ENCODE data around the gene LRP1B.

LRP1B gene

DNA sequence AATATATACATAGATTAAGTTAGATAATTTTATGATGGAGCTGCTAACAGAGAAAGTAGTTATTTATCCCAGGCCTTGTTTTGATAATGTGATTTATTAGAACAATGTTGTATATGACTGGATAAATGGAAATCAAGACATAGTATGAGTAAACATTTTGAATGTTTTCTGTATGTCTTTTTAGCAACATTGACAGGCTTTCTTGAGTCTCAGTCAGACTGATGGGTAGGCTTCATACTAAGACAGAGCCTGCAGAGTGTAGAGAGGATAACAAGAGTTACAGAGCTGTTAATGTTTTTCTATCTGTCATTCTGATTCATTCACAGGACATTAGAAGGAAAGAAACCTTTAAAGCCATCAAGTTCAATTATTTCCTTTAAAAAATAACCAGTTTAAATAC, 478.5 kb downstream of the LRP1B start:
- TF ChIP-seq, protein P1, sequence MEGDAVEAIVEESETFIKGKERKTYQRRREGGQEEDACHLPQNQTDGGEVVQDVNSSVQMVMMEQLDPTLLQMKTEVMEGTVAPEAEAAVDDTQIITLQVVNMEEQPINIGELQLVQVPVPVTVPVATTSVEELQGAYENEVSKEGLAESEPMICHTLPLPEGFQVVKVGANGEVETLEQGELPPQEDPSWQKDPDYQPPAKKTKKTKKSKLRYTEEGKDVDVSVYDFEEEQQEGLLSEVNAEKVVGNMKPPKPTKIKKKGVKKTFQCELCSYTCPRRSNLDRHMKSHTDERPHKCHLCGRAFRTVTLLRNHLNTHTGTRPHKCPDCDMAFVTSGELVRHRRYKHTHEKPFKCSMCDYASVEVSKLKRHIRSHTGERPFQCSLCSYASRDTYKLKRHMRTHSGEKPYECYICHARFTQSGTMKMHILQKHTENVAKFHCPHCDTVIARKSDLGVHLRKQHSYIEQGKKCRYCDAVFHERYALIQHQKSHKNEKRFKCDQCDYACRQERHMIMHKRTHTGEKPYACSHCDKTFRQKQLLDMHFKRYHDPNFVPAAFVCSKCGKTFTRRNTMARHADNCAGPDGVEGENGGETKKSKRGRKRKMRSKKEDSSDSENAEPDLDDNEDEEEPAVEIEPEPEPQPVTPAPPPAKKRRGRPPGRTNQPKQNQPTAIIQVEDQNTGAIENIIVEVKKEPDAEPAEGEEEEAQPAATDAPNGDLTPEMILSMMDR (IDR thresholded peaks at IDR 0.05; ENCODE audit: low read depth, low read length, poor library complexity, severe bottlenecking) = no peak
- no peak for TF ChIP-seq EZH2phosphoT487 (IDR thresholded peaks at IDR 0.05; ENCODE audit: borderline replicate concordance, low read length)
- no peaks in the 10 kb centered on the region for H3K79me2 ChIP-seq (ENCODE audit: control insufficient read depth, low read length)
- H3K4me2 ChIP-seq (ENCODE audit: low read length) = no peak overlapping the region
- H4K20me1 ChIP-seq (ENCODE audit: control insufficient read depth, insufficient read depth, low read depth, low read length) = no peaks in the 10 kb centered on the region
- H3K9me3 ChIP-seq (ENCODE audit: control insufficient read depth, insufficient read depth, low read length) = no peaks in the 10 kb centered on the region
- H3K27ac ChIP-seq (ENCODE audit: low read depth, low read length) = no peak overlapping the region
- H3K9me2 ChIP-seq (replicated peaks; ENCODE audit: control insufficient read depth, low read length) = no peaks in the 10 kb centered on the region
- H3K27me3 ChIP-seq (ENCODE audit: control insufficient read depth, low read length) = no peaks in the 10 kb centered on the region
- H3K36me3 ChIP-seq (ENCODE audit: control insufficient read depth, low read length) = no peaks in the 10 kb centered on the region
- no peaks in the 10 kb centered on the region for H3K4me1 ChIP-seq (ENCODE audit: control insufficient read depth, low read length)
- no peak overlapping the region for H3K4me3 ChIP-seq (ENCODE audit: low read length)
- H3F3A ChIP-seq (ENCODE audit: control insufficient read depth, insufficient read depth) = no peaks in the 10 kb centered on the region

DNA sequence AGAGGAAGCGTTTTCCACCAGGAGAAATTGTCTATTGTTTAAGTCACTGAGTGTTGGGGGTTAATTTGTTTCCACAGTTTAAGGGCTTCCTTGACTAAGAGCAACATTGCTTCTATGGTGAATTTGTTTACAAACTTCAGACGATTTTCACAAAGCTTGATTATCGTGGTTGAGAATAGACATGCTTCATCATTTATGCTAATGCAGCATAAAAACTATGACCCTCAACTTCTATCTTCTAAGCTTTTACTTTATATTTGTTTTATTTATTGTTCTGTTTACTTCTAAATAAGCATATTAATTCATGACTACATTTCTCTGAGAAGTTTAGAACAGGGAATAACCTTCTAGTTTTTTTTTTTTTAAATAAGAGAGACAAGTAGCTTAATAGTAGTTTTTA, 483.5 kb downstream of the LRP1B start:
- no peak overlapping the region for H3K4me2 ChIP-seq (ENCODE audit: low read length)
- H3K27ac ChIP-seq (ENCODE audit: low read depth, low read length) = no peak overlapping the region
- H3K27me3 ChIP-seq (ENCODE audit: control insufficient read depth, low read length) = no peaks in the 10 kb centered on the region
- H3K9me2 ChIP-seq (replicated peaks; ENCODE audit: control insufficient read depth, low read length) = no peaks in the 10 kb centered on the region
- no peaks in the 10 kb centered on the region for H4K20me1 ChIP-seq (ENCODE audit: control insufficient read depth, insufficient read depth, low read depth, low read length)
- TF ChIP-seq, protein P1 (IDR thresholded peaks at IDR 0.05; ENCODE audit: low read depth, low read length, poor library complexity, severe bottlenecking) = no peak
- no peak for TF ChIP-seq EZH2phosphoT487 (IDR thresholded peaks at IDR 0.05; ENCODE audit: borderline replicate concordance, low read length)
- H3K79me2 ChIP-seq (ENCODE audit: control insufficient read depth, low read length) = no peaks in the 10 kb centered on the region
- no peaks in the 10 kb centered on the region for H3K4me1 ChIP-seq (ENCODE audit: control insufficient read depth, low read length)
- no peaks in the 10 kb centered on the region for H3K9me3 ChIP-seq (ENCODE audit: control insufficient read depth, insufficient read depth, low read length)
- no peaks in the 10 kb centered on the region for H3F3A ChIP-seq (ENCODE audit: control insufficient read depth, insufficient read depth)
- no peak overlapping the region for H3K4me3 ChIP-seq (ENCODE audit: low read length)
- no peaks in the 10 kb centered on the region for H3K36me3 ChIP-seq (ENCODE audit: control insufficient read depth, low read length)

DNA sequence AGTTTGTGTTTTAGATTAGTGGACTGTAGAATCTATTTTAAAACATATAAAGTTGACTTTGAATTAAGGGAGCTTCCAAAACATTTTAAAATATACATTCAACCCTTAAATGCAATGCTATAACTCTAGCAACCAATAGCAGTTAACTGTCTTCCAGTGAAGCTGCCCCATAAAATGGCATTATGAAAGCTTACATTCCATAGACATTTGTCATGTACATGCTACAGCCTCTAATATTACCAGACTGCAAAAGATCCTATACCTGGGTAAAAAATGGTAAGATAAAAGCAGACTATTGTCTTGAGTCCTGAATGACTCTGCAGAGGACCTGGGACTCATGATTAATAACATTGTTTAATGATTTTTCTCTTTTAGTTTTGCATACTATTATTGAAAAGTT, 489.4 kb downstream of the LRP1B start:
- Histone ChIP-seq H3K4me3 (ENCODE audit: low read length) (no peak overlapping the region), H3K27me3 (ENCODE audit: control insufficient read depth, low read length) (no peaks in the 10 kb centered on the region), H3K9me3 (ENCODE audit: control insufficient read depth, insufficient read depth, low read length) (no peaks in the 10 kb centered on the region), H3K79me2 (ENCODE audit: control insufficient read depth, low read length) (no peaks in the 10 kb centered on the region), H4K20me1 (ENCODE audit: control insufficient read depth, insufficient read depth, low read depth, low read length) (no peaks in the 10 kb centered on the region), H3K9me2 (replicated peaks; ENCODE audit: control insufficient read depth, low read length) (no peaks in the 10 kb centered on the region), H3K4me1 (ENCODE audit: control insufficient read depth, low read length) (no peaks in the 10 kb centered on the region), H3K4me2 (ENCODE audit: low read length) (no peak overlapping the region), H3K27ac (ENCODE audit: low read depth, low read length) (no peak overlapping the region), H3K36me3 (ENCODE audit: control insufficient read depth, low read length) (no peaks in the 10 kb centered on the region), H3F3A (ENCODE audit: control insufficient read depth, insufficient read depth) (no peaks in the 10 kb centered on the region)
- TF ChIP-seq, protein P1 (IDR thresholded peaks at IDR 0.05; ENCODE audit: low read depth, low read length, poor library complexity, severe bottlenecking) = no peak
- TF ChIP-seq EZH2phosphoT487 (IDR thresholded peaks at IDR 0.05; ENCODE audit: borderline replicate concordance, low read length) = no peak

DNA sequence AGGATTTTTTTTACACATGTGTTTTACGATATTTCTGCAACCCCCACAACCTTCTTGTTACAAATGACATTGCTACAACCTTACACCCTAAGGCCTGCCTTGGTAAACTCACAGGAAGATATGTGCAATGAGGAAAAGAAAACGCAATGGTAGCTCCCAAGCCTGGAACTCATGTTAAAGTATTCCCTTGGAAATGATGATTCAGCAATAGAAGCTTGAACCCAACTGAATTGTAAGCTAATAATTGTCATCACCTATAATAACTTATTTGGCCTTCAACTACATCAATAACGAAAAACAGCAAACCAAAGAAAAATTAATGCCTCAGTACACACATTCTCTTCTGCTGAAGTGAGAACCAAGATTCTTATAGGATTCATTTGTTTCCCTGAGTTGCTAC, 491.0 kb downstream of the LRP1B start:
- TF ChIP-seq, protein P1 (IDR thresholded peaks at IDR 0.05; ENCODE audit: low read depth, low read length, poor library complexity, severe bottlenecking) = no peak
- no peak for TF ChIP-seq EZH2phosphoT487 (IDR thresholded peaks at IDR 0.05; ENCODE audit: borderline replicate concordance, low read length)
- no peaks in the 10 kb centered on the region for H3F3A ChIP-seq (ENCODE audit: control insufficient read depth, insufficient read depth)
- H3K9me3 ChIP-seq (ENCODE audit: control insufficient read depth, insufficient read depth, low read length) = no peaks in the 10 kb centered on the region

More for the DNA sequence above, 491.0 kb downstream of the LRP1B start:
- H3K36me3 ChIP-seq (ENCODE audit: control insufficient read depth, low read length) = no peaks in the 10 kb centered on the region
- H3K79me2 ChIP-seq (ENCODE audit: control insufficient read depth, low read length) = no peaks in the 10 kb centered on the region
- H3K4me3 ChIP-seq (ENCODE audit: low read length) = no peak overlapping the region
- no peaks in the 10 kb centered on the region for H3K9me2 ChIP-seq (replicated peaks; ENCODE audit: control insufficient read depth, low read length)
- no peak overlapping the region for H3K4me2 ChIP-seq (ENCODE audit: low read length)
- H3K4me1 ChIP-seq (ENCODE audit: control insufficient read depth, low read length) = no peaks in the 10 kb centered on the region
- H4K20me1 ChIP-seq (ENCODE audit: control insufficient read depth, insufficient read depth, low read depth, low read length) = no peaks in the 10 kb centered on the region
- no peaks in the 10 kb centered on the region for H3K27me3 ChIP-seq (ENCODE audit: control insufficient read depth, low read length)
- no peak overlapping the region for H3K27ac ChIP-seq (ENCODE audit: low read depth, low read length)
